GM12878 (cell line): ENCODE data around the gene UFD1. TPM values are rescaled to one million over a fixed set of nuclear protein-coding genes. Genes with fewer than 3 reads are reported as not detected.

ENCODE experiments used
- ATAC-seq: fragments of 200-7000 bp; cut with Tn5 transposase; 3 replicates; pipeline ENCODE4 v1.9.1; 2020; ENCODE audit warnings: mild to moderate bottlenecking, moderate library complexity
- BruUV-seq: library from RNA; stranded (reverse); fragments of 400-500 nt; replicated peaks from 2 replicates; lab custom pipeline; 2021; lab: Mats Ljungman, UMichigan
- CTCF ChIA-PET: fragments of 300-600 bp; sonication (Branson Sonifier 250); formaldehyde crosslinking; extraction: SDS; loops from one replicate; lab custom pipeline; 2021; ENCODE audit warnings: inconsistent platforms; lab: Yijun Ruan, JAX
- POLR2A ChIA-PET: fragments of 350-600 bp; formaldehyde crosslinking; extraction: SDS; loops from one replicate; lab custom pipeline; 2021; ENCODE audit warnings: inconsistent platforms; lab: Charles Lee
- RAD21 ChIA-PET: fragments of 300-600 bp; sonication (Branson Sonifier 250); formaldehyde crosslinking; loops from one replicate; lab custom pipeline; 2023; ENCODE audit warnings: antibody characterized with exemption; ENCODE audit not compliant: unreplicated experiment; lab: Charles Lee
- SMC1A ChIA-PET: fragments of 300-600 bp; sonication (Branson Sonifier 250); formaldehyde crosslinking; loops from one replicate; lab custom pipeline; 2023; ENCODE audit not compliant: unreplicated experiment, uncharacterized antibody; lab: Charles Lee
- DNase-seq: peaks from one replicate; pipeline ENCODE4 v3.0.0-alpha.2; 2011; ENCODE audit warnings: low read depth, low spot score
- FAIRE-seq: peaks from 3 replicates; lab custom pipeline; 2011; peaks lifted over from hg19 to GRCh38; lab: Jason Lieb, UNC
- H2AFZ ChIP-seq: 2 replicates; pipeline ENCODE4 v1.6.0; 2011; ENCODE audit warnings: low read depth, low read length, control low read depth; ENCODE audit not compliant: control insufficient read depth
- H3K27ac ChIP-seq: 2 replicates; pipeline ENCODE4 v1.5.1; 2011; ENCODE audit warnings: control low read depth; ENCODE audit not compliant: control insufficient read depth, insufficient read depth
- H3K27me3 ChIP-seq, 2 experiments: replicated peaks in 1 of 2; 2 replicates each; pipeline versions ENCODE4 v1.6.0 to v1.6.1; 2011; ENCODE audit warnings: low read length in 1 of 2; ENCODE audit not compliant: control insufficient read depth in 2 of 2, insufficient read depth in 2 of 2
- H3K36me3 ChIP-seq, 2 experiments: 2 replicates each; pipeline ENCODE4 v1.5.1; 2011; ENCODE audit warnings: low read length in 1 of 2; ENCODE audit not compliant: control insufficient read depth in 2 of 2, insufficient read depth in 2 of 2
- H3K4me1 ChIP-seq: 2 replicates; pipeline ENCODE4 v1.6.1; 2011; ENCODE audit warnings: mild to moderate bottlenecking, low read length, moderate library complexity, mixed read lengths; ENCODE audit not compliant: control insufficient read depth, insufficient read depth
- H3K4me2 ChIP-seq: 2 replicates; pipeline ENCODE4 v1.6.0; 2011; ENCODE audit warnings: control low read depth; ENCODE audit not compliant: control insufficient read depth, insufficient read depth
- H3K4me3 ChIP-seq: fragments of 200-600 bp; sonication (generic); 2 replicates; pipeline ENCODE4 v1.5.1; 2016
- H3K79me2 ChIP-seq: 2 replicates; pipeline ENCODE4 v1.6.0; 2011; ENCODE audit warnings: low read length; ENCODE audit not compliant: control insufficient read depth, insufficient read depth
- H3K9ac ChIP-seq: 2 replicates; pipeline ENCODE4 v1.8.0; 2011; ENCODE audit warnings: low read length, control low read depth, mixed read lengths; ENCODE audit not compliant: control insufficient read depth, insufficient read depth
- H3K9me3 ChIP-seq: replicated peaks from 3 replicates; pipeline ENCODE4 v1.5.1; 2011; ENCODE audit warnings: mild to moderate bottlenecking, low read length; ENCODE audit not compliant: control insufficient read depth, insufficient read depth
- H4K20me1 ChIP-seq: 2 replicates; pipeline ENCODE4 v1.6.0; 2011; ENCODE audit not compliant: control insufficient read depth, insufficient read depth
- BMI1 ChIP-seq: fragments of 450-650 bp; IDR thresholded peaks from 2 replicates; pipeline ENCODE4 v1.6.1; 2016; ENCODE audit warnings: mild to moderate bottlenecking, moderate library complexity, borderline replicate concordance
- CBFB ChIP-seq: IDR thresholded peaks from 2 replicates; pipeline ENCODE4 v1.6.1; 2016; ENCODE audit warnings: antibody characterized with exemption, low read depth
- EZH2 ChIP-seq: IDR thresholded peaks from 2 replicates; pipeline ENCODE4 v1.6.1; 2012; ENCODE audit warnings: low read depth, mild to moderate bottlenecking, control low read depth, inconsistent platforms, low read length, borderline replicate concordance; ENCODE audit not compliant: control insufficient read depth
- MYB ChIP-seq: fragments of 150-350 bp; IDR thresholded peaks from 2 replicates; pipeline ENCODE4 v1.6.1; 2014; ENCODE audit warnings: mild to moderate bottlenecking, low read depth, low read length, borderline replicate concordance
- NR2C2 ChIP-seq: IDR thresholded peaks from 2 replicates; pipeline ENCODE4 v1.6.1; 2011; ENCODE audit warnings: borderline replicate concordance, low read depth; ENCODE audit not compliant: control insufficient read depth, insufficient read length
- NRF1 ChIP-seq: conservative IDR thresholded peaks from 2 replicates; pipeline ENCODE4 v1.6.1; 2011; ENCODE audit warnings: mild to moderate bottlenecking, low read depth, low read length, improper control_type of control experiment
- SIN3A ChIP-seq: IDR thresholded peaks from 2 replicates; pipeline ENCODE4 v1.6.1; 2012; ENCODE audit warnings: low read depth, low read length, improper control_type of control experiment
- SMC3 ChIP-seq: IDR thresholded peaks from 2 replicates; pipeline ENCODE4 v1.6.1; 2011; ENCODE audit warnings: low read length, improper control_type of control experiment, borderline replicate concordance
- SRF ChIP-seq, 2 experiments: IDR thresholded peaks; 2 replicates each; pipeline ENCODE4 v1.6.1; 2011; ENCODE audit warnings: low read depth in 2 of 2, low read length in 2 of 2, mild to moderate bottlenecking in 1 of 2, moderate library complexity in 1 of 2
- TARDBP ChIP-seq: IDR thresholded peaks from 2 replicates; pipeline ENCODE4 v1.6.1; 2016; ENCODE audit warnings: borderline replicate concordance
- WGBS: methylation state at CpG from one replicate; pipeline ENCODE4 v1.1.6; 2016; ENCODE audit warnings: low lambda C conversion rate; ENCODE audit not compliant: insufficient replicate concordance, insufficient coverage; ENCODE audit errors: missing lambda C conversion rate; 5-methylcytosine and 5-hydroxymethylcytosine counted together
- in situ Hi-C: fragments of 300-500 bp; cut with MboI; formaldehyde crosslinking; loops from 9 replicates; pipeline ENCODE4 v1.14.3; 2018; ENCODE audit warnings: mixed read lengths
- intact Hi-C: fragments of 100-400 bp; cut with micrococcal nuclease; formaldehyde crosslinking; loops from one replicate; pipeline ENCODE4 v1.14.2; 2022; ENCODE audit not compliant: unreplicated experiment
- polyA plus RNA-seq, 11 experiments: library from polyadenylated mRNA; depleted of rRNA in 4 of 11; unstranded in 6 of 11; stranded (reverse) in 5 of 11; fragments of >200 nt; fragmentation: Nextera tagmentation in 4 of 11; fragmentation: Illumina TruSeq in 1 of 11; extraction: Ambion mirVana in 4 of 11; extraction: Trizol in 1 of 11; gene quantifications; 1 replicate in 1 of 11; 2 replicates in 10 of 11; pipeline versions ENCODE4 v1.2.1 to v1.2.3, GENCODE V29; 2011 to 2016; ENCODE audit warnings: inconsistent platforms in 2 of 11, missing spikeins in 2 of 11, low read depth in 1 of 11
- total RNA-seq, 4 experiments: library from RNA; depleted of rRNA in 3 of 4; stranded (reverse); fragments of >200 nt in 3 of 4; fragmentation: Illumina TruSeq in 1 of 4; extraction: Trizol in 1 of 4; gene quantifications; 2 replicates each; pipeline versions ENCODE4 v1.2.1 to v1.2.3, GENCODE V29; 2013 to 2021
- TF ChIP-seq, protein P1 (sequence below): fragments of 450-650 bp; IDR thresholded peaks from 2 replicates; pipeline ENCODE4 v1.6.1; 2017; ENCODE audit warnings: low read depth, mild to moderate bottlenecking, moderate library complexity
- TF ChIP-seq, protein P2 (sequence below), 3 experiments: IDR thresholded peaks in 2 of 3; conservative IDR thresholded peaks in 1 of 3; 2 replicates each; pipeline ENCODE4 v1.5.1; 2011; ENCODE audit warnings: low read depth in 3 of 3, low read length in 3 of 3, mild to moderate bottlenecking in 3 of 3, control low read depth in 2 of 3, moderate library complexity in 2 of 3, inconsistent platforms in 1 of 3, mixed read lengths in 1 of 3; ENCODE audit not compliant: control insufficient read depth in 2 of 3, insufficient read depth in 1 of 3; ENCODE audit errors: extremely low read depth in 1 of 3
- TF ChIP-seq, protein P3 (sequence below): IDR thresholded peaks from 2 replicates; pipeline ENCODE4 v1.6.1; 2012; ENCODE audit warnings: low read length, inconsistent platforms

UFD1 gene
- total and polyA plus RNA-seq, 10 of the 15 experiments (the other 5 are each of a cell fraction or from before 2014, with no cell fraction given), result 67.2 to 143 (median 117) TPM

DNA sequence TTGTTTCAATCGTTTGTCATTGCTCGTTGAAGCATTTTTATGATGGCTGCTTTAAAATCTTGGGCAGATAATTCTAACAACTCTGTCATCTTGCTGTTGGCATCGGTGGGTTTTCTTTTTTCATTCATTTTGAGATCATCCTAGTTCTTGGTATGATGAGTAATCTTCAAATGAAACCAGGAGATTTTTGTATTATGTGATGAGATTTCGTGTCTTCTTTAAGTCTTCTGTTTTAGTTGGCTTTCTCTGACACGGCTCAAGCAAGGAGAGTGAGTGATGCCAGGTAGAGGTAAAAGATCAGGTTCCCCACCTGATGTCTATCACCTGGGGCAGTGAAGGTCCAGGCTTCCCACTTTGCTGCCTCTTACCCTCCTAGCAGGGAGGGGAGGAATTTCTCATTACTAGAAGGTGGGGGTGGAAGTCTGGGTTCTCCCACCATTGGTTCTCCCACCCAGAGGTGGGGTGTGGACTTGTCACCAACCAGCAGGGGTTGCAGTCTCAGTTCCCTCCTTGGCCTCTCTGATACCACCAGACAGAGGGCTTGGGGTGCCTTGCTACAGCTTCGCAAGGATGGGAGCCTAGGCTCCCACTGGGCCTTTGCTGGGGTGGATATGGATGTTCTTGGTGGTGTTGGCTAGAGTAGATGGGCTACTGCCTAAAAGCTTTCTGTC lies 13.6 kb upstream of the UFD1 start:
- SMC1A ChIA-PET, result no interaction called here

DNA sequence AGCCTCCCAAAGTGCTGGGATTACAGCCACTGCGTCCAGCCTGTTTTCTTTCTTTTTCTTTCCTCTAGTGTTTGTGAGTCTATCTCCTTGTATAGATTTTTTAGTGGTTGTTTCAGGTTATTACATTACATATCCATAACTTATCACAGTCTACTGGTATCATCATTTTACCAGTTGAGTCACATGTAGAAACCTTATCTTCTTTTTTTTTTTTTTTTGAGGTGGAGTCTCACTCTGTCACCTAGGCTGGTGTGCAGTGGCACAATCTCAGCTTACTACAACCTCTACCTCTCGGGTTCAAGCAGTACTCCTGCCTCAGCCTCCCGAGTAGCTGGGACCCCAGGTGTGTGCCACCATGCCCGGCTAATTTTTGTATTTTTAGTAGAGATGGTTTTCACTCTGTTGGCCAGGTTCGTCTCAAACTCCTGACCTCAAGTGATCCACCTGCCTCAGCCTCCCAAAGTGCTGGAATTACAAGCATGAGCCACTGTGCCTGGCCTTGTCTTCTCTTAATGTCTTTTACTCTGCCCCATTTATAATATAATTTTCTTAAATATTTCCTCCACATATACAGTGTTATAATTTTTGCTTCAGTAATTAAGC lies 11.7 kb upstream of the UFD1 start:
- ATAC-seq (no peak), DNase-seq (no peak), FAIRE-seq (no peak)
- no peaks in the 10 kb centered on the region for H3K9me3 ChIP-seq
- in situ Hi-C loops (no loop called here), intact Hi-C loops (no loop called here)
- no peak overlapping the region for H3K9ac ChIP-seq
- no peak overlapping the region for H3K4me3 ChIP-seq
- BruUV-seq, result no TSS peak
- H3K4me2 ChIP-seq, result no peak overlapping the region
- no peaks in the 10 kb centered on the region for H3K79me2 ChIP-seq
- SMC1A ChIA-PET, result interaction anchor here (0.9 kb wide), 1 partner anchor 109 kb away, joined by 4 read pairs; no protein-coding TSS in a partner anchor
- H2AFZ ChIP-seq, result no peak overlapping the region
- H3K27me3 ChIP-seq, result no peaks in the 10 kb centered on the region
- no peaks in the 10 kb centered on the region for H3K4me1 ChIP-seq
- POLR2A ChIA-PET, result no interaction called here
- peaks cover 8 to 11% of the 10 kb centered on the region in 2 experiments; a peak in 3 of 4 replicates for H3K36me3 ChIP-seq
- RAD21 ChIA-PET, result no interaction called here
- CTCF ChIA-PET, result interaction anchor here (0.6 to 1.0 kb wide), 2 partner anchors 13 to 142 kb away, joined by 3 read pairs; no protein-coding TSS in a partner anchor
- 94% methylated on average over 5 of the region's 5 CpGs for WGBS
- H3K27ac ChIP-seq, result no peak overlapping the region
- no peaks in the 10 kb centered on the region for H4K20me1 ChIP-seq
- TF ChIP-seq, protein P1, sequence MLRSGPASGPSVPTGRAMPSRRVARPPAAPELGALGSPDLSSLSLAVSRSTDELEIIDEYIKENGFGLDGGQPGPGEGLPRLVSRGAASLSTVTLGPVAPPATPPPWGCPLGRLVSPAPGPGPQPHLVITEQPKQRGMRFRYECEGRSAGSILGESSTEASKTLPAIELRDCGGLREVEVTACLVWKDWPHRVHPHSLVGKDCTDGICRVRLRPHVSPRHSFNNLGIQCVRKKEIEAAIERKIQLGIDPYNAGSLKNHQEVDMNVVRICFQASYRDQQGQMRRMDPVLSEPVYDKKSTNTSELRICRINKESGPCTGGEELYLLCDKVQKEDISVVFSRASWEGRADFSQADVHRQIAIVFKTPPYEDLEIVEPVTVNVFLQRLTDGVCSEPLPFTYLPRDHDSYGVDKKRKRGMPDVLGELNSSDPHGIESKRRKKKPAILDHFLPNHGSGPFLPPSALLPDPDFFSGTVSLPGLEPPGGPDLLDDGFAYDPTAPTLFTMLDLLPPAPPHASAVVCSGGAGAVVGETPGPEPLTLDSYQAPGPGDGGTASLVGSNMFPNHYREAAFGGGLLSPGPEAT, result no peak
- TF ChIP-seq, protein P2, sequence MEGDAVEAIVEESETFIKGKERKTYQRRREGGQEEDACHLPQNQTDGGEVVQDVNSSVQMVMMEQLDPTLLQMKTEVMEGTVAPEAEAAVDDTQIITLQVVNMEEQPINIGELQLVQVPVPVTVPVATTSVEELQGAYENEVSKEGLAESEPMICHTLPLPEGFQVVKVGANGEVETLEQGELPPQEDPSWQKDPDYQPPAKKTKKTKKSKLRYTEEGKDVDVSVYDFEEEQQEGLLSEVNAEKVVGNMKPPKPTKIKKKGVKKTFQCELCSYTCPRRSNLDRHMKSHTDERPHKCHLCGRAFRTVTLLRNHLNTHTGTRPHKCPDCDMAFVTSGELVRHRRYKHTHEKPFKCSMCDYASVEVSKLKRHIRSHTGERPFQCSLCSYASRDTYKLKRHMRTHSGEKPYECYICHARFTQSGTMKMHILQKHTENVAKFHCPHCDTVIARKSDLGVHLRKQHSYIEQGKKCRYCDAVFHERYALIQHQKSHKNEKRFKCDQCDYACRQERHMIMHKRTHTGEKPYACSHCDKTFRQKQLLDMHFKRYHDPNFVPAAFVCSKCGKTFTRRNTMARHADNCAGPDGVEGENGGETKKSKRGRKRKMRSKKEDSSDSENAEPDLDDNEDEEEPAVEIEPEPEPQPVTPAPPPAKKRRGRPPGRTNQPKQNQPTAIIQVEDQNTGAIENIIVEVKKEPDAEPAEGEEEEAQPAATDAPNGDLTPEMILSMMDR (IDR thresholded peaks at IDR 0.05 in 2 of 3, conservative IDR thresholded peaks at IDR 0.05 in 1 of 3; ENCODE audit: control insufficient read depth in 2 of 3, extremely low read depth in 1 of 3, insufficient read depth in 1 of 3, low read depth in 3 of 3, low read length in 3 of 3), result no peak
- TF ChIP-seq NRF1 (no peak), SMC3 (no peak), BMI1 (no peak)
- TF ChIP-seq, protein P3, sequence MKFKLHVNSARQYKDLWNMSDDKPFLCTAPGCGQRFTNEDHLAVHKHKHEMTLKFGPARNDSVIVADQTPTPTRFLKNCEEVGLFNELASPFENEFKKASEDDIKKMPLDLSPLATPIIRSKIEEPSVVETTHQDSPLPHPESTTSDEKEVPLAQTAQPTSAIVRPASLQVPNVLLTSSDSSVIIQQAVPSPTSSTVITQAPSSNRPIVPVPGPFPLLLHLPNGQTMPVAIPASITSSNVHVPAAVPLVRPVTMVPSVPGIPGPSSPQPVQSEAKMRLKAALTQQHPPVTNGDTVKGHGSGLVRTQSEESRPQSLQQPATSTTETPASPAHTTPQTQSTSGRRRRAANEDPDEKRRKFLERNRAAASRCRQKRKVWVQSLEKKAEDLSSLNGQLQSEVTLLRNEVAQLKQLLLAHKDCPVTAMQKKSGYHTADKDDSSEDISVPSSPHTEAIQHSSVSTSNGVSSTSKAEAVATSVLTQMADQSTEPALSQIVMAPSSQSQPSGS, result no peak

More for the DNA sequence above, 13.6 kb upstream of the UFD1 start:
- H2AFZ ChIP-seq, result no peak overlapping the region
- H3K27ac ChIP-seq, result no peak overlapping the region
- BruUV-seq, result no TSS peak
- in situ Hi-C loops, result no loop called here
- no peak overlapping the region for H3K4me3 ChIP-seq
- no peaks in the 10 kb centered on the region for H3K79me2 ChIP-seq
- ATAC-seq, result no peak
- ChIA-PET RAD21 (no interaction called here), CTCF (interaction anchor here (0.7 kb wide), 1 partner anchor 313 kb away, joined by 3 read pairs; no protein-coding TSS in a partner anchor), POLR2A (interaction anchor here (0.7 kb wide), 1 partner anchor 175 kb away, joined by 4 read pairs; no protein-coding TSS in a partner anchor)
- peaks cover 14 to 15% of the 10 kb centered on the region in 2 experiments; a peak in 3 of 4 replicates for H3K36me3 ChIP-seq
- H3K4me1 ChIP-seq, result no peaks in the 10 kb centered on the region
- TF ChIP-seq BMI1 (no peak), TARDBP (no peak), SIN3A (no peak), SRF (IDR thresholded peaks at IDR 0.05; ENCODE audit: low read depth in 2 of 2, low read length in 2 of 2) (no peak), NR2C2 (no peak), MYB (no peak), CBFB (no peak), EZH2 (no peak)
- no peak for DNase-seq
- 44% methylated on average over 6 of the region's 6 CpGs for WGBS
- H4K20me1 ChIP-seq, result no peaks in the 10 kb centered on the region
- intact Hi-C loops, result no loop called here
- no peaks in the 10 kb centered on the region for H3K9me3 ChIP-seq
- H3K4me2 ChIP-seq, result no peak overlapping the region
- H3K27me3 ChIP-seq, result no peaks in the 10 kb centered on the region
- no peak overlapping the region for H3K9ac ChIP-seq
- no peak for FAIRE-seq
